ENCODE results near the gene ZNF644.
"Not testable (repeated sequence)": the region's sequence is repeated elsewhere in the genome, so short reads cannot be mapped to it uniquely, and the experiment has no call there.

ZNF644 gene

DNA sequence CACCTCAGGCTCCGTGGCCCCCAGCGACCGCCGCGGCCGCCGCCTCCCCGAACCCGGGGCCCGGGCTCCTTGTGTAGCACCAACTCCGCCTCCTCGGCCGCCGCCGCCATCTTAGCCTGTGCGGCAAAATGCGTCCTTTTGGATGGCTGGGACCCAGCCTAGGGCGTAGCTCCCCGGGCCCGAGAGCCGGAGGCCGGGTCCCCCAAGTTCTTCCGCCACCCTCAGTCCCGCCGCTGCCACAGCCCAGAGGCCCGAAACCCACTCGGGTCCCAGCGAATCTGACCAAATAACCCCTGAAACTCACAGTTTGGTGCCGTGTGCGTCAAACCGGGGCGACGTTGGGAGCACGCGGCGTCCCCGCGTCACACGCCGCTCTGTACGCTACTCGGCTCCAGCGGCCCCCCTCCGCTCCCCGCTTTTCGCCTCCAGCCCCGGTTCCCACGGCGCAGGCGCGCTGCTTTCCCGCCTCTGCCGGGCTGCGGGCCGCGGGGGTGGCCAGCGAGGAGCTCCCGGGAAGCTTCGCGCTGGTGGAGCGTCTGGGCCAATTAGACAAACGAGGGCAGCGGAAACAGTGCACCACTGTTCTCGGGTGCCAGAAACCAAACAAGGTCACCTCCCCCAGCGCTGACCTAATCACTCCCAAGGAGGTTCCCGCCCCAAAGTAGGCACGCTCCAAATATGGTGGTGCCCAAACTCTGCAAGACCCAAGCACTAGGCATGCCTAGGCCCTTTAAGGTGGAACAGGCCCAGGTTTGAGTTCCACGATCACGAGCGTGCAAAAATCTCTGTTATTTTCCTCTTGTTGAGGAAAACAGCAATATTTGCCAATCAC, at the start of gene ZNF644:
TSS of gene ZNF644 (minus strand) at position 350 of the 832 bp plus-strand sequence. CDS start 39,682 bp downstream, outside the sequence.
- peak; percentile 86 for DNase-seq (ENCODE audit: low read depth)

DNA sequence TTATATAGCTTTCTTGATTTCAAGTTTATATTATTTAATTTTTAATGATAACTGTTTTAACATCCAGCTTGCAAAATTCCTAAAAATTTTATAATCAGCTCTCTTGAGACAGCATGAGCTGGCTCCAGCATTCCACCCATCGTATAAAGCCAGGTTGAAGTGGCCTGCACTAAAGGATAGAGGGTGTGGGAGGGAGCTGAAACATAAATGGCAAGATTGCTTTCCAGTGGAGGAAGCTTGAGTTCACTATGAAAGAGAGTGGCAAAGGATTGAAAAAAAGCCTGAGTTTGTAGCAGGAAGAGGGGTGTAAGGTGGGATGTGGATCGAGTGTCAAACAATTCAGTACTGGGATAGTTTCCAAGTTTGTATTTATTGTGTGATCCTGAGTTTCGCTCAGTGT, 48.5 kb upstream of the ZNF644 start:
- DNase-seq (ENCODE audit: low read depth) = no peak

DNA sequence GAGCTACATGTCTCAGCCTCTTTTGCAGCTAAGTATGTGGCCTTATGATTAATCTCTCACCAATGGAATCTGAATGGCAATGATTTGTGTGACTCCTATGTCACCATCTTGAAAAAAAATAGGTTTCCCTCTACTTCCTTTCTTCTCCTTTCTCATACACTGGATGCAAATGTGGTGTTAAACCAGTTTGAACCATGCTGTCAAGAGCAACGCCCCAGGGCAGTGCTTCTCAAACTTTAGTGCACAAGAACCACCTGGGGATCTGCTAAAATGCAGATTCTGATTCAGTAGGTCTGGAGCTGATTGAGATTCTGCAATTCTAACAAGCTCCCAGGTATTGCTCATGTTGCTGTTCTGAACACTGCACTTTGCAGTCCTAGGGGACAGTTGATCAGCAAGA, 44.7 kb upstream of the ZNF644 start:
- no peak for DNase-seq (ENCODE audit: low read depth)

DNA sequence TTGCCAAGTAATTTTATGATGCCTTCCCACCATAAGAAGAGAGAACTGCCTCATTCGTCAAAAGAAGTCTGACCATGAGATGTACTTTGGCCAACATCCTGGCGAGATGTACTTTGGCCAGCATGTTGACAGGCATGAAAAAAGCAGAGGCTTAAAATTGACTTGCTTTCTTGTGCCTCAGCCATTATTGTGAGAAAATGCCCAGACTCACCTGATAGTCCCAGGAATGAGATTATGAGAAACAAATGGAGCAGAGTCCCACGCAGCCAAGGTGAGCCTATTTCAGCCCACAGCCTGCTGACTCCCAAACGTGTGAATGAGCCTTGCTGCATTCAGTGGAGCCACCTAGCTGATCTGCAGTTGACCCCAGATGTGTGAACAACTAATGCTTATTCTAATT, 43.5 kb upstream of the ZNF644 start:
- DNase-seq (ENCODE audit: low read depth) = no peak

DNA sequence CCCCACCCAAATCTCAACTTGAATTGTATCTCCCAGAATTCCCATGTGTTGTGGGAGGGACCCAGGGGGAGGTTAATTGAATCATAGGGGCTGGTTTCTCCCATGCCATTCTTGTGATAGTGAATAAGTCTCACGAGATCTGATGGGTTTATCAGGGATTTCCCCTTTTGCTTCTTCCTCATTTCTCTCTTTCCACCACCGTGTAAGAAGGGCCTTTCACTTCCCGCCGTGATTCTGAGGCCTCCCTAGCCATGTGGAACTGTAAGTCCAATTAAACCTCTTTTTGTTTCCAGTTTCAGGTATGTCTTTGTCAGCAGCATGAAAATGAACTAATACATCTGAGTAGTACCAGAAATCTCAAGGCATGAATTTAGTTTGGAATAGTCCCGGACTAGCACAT, 41.6 kb upstream of the ZNF644 start:
- DNase-seq (ENCODE audit: low read depth) = not testable (repeated sequence)

DNA sequence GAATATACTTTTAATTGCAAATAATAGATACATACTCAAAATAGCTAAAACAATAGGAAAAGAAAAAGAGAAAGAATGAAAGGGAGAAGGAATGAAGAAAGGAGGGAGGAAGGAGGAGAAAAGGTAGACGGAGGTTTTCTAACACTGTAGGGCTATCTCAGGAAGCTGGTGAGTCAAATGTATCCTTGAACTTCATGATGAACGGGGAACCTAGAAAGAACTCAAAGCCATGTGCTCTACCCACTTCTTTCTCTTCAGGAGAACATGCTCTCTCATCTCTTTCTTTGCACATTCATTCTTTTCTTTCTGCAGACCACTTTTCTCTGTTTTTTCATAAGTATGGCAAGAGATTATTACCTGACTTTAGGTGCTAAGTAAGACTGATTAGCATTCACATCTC, 37.3 kb upstream of the ZNF644 start:
- DNase-seq (ENCODE audit: low read depth) = no peak

DNA sequence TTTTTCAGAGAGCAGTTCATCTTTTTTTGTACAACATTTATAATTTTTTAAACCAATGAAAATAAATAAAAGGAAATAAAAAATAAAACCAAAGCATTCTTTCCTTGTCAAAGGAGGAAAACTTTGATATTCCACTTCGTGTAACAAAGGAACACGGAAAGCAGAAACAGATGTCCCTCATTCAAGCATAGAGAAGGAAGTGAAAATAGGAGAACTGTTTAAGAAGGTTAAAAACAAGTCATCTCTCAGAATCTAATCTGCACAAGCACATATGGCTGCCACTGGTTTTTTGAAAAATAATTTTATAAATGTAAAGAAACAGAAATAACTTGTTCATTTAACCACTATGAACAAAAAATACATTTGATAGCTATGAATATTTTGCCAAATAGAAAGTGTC, 35.9 kb upstream of the ZNF644 start:
- DNase-seq (ENCODE audit: low read depth) = no peak

DNA sequence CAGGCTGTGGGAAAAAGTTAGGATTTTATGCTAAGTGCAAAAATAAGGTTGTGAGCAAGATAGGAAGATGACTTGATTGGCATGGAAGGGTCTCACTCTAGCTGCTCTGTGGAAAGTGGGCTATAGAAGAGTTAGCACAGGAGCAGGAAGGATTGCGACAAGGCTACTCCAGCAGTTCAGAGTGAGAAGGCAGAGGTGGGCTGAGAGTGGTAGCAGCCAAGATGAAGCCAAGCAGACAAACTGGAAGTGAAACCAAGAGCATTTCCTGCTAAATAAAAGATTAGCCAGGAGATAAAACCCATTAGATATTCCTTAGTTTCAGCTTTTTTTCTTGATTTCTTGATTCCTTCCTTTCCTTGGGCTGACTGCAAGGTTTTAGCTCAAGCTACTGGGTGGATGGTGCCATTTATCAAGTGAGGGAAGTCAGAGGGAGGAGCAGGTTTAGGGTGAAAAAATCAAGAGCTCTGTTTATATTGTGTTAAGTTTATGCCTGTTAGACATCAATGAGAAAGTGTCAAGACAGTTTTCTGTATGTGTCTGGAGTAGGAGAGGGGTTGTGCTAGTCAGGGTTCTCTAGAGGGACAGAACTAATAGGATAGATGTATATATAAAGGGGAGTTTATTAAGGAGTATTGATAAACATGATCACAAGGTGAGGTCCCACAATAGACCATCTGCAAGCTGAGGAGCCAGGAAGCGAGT, 33.1 kb upstream of the ZNF644 start:
- no peak for DNase-seq (ENCODE audit: low read depth)

DNA sequence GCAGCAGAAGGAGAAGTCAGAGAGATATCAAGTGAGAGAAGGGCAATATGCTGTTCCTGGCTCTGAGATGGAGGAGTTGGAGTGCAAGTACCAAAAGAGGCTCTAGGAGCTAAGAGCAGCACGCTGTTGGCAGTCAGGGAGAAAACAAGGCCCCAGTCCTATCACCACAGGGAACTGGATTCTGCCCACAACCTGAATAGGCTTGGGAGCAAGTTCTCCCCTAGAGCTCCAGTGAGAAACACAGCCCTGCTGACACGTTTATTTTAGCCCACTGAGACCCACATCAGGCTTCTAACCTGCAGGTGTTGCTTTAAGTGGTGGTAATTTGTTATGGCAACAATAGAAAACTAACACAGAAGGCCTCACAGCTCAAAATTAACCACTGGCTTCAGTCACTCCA, 31.8 kb upstream of the ZNF644 start:
- DNase-seq (ENCODE audit: low read depth) = no peak

DNA sequence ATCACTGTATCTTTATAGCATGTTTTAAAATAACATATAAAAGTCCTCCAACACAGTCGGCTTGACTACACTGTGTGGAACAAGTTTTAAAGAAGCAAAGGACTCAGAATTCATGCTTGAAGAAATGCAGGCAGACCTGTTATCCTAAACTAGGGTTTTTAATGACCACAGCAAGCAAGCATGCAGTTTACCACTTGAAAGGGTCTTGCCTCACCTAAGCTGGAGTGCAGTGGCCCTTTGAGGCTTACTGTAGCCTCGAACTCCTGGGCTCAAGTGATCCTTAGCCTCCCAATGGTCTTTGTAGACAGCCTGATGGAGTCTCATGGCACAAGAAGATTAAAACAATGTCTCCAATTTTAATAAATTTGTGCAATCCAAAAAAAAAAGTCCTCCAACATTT, 27.7 kb upstream of the ZNF644 start:
- DNase-seq (ENCODE audit: low read depth) = not testable (repeated sequence)

DNA sequence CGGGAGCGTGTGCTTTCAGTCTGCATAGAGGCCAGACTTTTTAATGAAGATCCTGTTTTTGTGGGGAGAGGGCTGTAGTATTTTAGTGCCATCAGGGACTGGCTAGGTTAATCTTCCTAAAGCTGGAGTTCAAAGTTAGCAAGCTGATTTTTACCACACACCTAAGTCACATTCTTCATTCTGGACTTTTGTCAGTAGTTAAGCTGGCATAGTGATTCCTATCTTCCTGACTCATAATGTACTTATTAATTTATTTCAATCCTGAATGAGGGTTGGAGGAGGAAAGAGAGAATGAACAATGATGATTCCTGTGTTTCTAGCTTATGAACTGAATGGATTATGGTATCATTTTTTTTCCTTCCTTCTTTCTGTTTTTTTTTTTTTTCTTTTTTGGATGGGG, 24.9 kb upstream of the ZNF644 start:
- no peak for DNase-seq (ENCODE audit: low read depth)

DNA sequence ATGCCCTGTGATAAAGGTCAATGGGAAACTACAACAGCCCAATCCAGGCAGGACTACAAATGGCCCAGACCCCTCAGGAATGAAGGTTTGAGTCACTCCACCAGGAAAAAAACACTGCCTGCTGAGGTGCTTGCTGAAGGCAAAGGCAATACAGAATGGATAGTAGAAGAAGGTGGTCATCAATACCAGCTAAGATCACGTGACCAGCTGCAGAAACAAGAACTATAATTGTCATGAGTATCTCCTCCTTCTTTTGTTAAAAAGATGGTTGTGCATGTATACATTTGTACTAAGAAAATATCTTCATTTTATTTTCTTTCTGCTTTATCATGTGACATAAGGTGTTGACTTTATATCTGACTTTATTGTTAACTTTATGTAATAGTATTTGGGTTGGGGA, 23.4 kb upstream of the ZNF644 start:
- no peak for DNase-seq (ENCODE audit: low read depth)

DNA sequence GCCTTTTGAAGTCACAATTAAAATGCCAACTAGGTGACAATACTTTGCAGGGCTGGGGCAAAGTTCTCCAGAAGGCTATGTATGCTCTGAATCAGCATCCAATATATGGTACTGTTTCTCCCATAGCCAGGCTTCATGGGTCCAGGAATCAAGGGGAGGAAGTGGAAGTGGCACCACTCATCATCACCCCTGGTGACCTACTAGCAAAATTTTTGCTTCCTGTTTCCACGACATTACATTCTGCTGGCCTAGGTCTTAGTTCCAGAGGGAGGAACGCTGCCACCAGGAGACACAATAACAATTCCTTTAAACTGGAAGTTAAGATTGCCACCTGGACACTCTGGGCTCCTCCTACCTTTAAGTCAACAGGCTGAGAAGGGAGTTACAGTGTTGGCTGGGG, 22.9 kb upstream of the ZNF644 start:
- DNase-seq (ENCODE audit: low read depth) = not testable (repeated sequence)

DNA sequence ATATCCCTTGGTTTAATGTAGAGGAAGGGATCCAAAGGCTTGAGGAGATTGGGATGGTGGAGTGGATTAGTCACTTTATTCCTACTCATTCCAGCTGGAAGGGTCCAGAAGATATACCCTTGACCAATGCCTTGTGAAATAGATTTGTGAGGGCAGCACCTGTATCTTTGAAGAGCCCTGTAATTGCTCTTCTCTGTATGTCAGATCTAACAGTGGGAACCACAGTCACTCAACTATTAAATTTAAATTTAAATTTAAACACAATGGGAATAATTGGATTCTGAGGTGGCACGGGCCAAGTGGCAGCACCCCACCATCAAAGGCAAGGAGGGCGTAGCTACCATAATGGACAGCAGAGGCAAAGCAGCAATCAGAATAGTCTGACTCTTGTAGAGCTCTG, 20.5 kb upstream of the ZNF644 start:
- DNase-seq (ENCODE audit: low read depth) = not testable (repeated sequence)

DNA sequence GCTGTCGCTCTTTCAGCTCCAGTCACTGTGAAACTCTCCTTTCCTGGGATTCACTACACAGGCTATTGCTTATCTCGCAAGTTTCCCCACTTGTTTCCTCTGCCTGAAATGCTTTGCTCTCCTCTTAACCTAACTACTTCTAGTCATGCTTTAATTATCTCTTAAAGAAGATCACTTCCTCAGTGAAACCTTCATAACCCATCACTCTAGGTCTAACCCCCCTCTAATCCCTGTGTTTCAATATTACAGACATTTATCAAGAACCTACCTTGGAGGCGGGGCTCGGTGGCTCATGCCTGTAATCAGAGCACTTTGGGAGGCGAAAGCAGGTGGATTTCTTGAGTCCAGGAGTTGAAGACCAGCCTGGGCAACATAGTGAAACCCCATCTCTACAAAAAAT, 16.7 kb upstream of the ZNF644 start:
- no peak for DNase-seq (ENCODE audit: low read depth)

DNA sequence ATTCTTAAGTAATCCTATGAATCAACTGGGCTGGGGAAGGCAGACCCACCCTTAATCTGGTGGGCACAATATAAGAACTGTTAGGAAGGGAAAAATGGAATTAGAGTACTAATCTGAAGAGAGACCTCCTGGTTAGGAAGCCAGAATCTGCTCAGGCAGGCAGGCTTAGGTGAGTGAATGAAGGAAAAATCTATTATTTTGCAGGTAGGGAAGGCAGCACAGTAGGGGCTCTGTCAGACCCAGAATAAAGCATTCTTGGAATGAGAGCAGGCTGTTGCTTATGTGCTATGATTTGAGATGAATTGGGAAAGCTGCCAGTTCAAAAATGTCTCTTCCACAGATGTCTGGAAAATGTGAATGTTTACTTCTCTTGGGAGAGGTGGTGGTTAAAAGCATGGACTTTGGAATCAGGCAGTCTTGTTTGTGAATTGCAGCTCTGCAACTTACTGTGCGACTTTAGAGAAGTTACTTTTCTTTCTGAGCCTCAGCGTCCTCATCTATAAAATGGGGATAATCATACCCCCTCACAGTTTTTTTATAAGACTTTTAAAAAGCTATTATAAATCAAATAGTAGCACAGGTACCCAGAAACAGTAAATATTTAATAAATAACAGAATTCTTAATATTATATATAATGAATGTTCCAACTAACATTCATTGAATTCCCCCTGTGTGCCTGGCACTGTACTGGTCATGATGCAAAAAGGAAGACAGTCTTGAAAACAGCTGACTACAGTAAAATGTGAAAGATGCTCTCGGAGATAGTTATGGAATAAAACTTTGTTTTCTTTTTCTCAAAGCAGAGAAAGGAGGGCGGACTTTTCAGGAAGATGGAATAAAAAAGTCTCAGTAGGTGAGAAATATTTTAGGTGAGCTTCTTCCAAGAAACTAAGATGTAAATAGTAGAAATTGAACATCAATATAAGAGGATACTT, 15.3 kb upstream of the ZNF644 start:
- no peak for DNase-seq (ENCODE audit: low read depth)

DNA sequence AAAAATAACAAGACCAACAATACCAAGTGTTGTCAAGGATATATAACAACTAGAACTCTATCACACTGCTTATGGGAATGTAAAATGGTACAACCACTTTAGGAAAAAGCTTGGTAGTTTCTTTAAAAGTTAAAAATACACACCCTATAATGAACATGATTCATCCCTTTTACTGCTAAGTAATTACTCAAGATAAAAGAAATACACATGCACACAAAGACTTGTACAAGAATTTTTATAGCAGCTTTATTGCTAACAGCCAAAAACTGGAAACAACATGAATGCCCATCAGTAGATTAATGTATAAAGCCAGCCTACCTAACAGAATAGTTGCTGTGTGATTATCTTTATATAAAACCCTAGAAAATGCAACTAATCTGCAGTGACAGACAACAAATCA, 10.5 kb upstream of the ZNF644 start:
- DNase-seq (ENCODE audit: low read depth) = no peak

DNA sequence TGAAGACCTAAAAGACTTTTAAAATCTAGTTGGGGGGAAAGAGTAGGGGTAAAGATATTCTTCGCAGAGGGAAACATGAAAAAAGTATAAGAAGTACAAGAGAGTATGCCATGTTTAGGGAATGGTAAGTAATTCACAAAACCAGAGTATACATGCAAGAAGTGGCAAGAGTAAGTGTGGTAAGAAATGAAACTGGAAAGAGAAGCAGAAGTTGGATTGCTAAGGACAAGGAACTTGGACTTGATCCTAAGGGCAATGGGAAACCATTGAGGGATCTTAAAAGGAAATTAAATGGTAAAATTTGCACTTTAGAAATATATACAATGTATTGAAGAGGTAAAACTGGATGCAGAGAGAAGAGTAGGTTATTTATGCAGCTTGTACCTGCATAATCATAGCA, 9.2 kb upstream of the ZNF644 start:
- DNase-seq (ENCODE audit: low read depth) = no peak

DNA sequence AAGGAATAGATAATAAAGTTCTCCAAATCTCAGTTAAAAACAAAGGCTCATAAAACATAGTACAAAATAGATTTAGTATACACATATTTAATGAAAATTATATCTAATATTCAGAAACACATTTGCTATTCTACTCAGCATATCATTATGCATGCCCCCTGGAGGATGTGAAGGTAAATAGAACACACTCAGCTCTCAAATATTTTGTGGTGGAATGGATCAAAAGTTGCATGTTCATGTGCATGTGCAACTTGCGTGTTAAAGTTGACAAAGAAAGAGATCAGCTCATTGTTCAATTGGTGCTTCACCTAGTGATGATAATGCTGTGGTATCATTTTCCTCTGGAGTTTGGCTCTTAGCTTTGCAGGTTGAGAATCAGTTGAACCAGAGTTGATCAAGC, 4.9 kb upstream of the ZNF644 start:
- DNase-seq (ENCODE audit: low read depth) = no peak

DNA sequence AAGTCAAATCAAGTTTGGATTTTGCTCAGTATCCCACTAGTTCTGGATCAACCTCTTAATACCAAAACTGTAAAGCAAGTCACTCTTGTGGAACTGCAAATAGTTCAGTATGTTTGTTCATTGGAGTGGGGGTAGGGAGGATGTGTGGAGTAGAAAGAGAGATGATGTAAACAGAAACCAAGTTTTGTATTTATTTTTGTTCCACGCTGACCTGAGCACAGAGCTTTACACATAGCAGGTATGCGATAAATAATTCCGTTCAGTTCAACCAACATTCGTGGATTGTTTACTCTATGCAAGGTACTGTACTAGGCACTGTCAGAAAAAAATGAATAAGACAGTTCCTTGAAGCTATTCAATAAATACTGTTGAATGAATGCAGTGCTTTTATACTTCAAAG, 4.5 kb upstream of the ZNF644 start:
- DNase-seq (ENCODE audit: low read depth) = no peak

DNA sequence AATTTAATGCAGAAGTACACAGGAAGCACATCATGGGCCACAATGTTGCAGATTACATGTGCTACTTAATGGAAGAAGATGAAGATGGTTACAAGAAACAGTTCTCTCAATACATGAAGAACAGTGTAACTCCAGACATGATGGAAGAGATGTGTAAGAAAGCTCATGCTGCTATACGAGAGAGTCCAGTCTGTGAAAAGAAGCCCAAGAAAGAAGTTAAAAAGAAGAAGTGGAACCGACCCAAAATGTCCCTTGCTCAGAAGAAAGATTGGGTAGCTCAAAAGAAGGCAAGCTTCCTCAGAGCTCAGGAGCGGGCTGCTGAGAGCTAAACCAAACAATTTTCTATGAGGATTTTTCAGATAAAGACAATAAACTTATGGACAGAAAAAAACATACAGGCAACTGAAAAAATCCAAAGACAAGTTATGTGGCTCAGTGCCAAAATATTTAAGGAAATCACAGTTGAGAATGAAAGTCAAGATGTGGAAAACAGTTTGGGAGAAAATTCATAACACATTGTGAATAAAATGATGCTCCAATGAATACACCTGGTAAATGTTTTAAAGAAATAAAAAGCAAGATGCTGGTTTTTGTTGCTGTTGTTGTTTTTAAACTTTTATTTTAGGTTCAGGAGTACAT, 2.8 kb upstream of the ZNF644 start:
- DNase-seq (ENCODE audit: low read depth) = no peak

DNA sequence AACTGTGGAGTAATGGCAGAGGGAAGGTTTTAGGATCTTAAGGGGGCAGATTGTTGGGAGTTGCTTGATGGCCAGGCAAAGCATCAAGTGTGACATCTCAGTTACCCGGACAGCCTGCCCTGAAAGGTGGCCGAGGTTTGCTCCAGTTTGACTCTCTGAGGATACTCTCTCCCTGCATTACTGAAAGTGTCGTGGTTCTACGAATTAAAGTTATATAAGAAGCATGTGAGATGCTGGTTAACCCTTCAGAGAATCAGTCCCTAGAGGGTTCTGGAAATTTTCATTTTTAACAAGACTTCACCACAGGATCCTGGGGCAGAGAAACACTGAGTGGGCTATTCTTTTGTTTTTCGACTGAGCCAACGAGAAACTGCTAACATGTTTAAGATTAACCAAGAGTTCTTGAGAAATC, 689 bp upstream of the ZNF644 start:
- DNase-seq (ENCODE audit: low read depth) = no peak

Measured in GM04504 (cell line).